IPS-18c (cell line): ENCODE results near the gene BPIFA2.
"Not testable (repeated sequence)": the region's sequence is repeated elsewhere in the genome, so short reads cannot be mapped to it uniquely, and the experiment has no call there.

ENCODE experiments used
- H3K4me3 ChIP-seq: 2 replicates; pipeline ENCODE4 v1.7.0; 2013; ENCODE audit warnings: low read depth, mild to moderate bottlenecking, low read length, moderate library complexity; ENCODE audit not compliant: insufficient read depth
- H3K9me3 ChIP-seq: one replicate; pipeline ENCODE4 v1.6.1; 2013; ENCODE audit warnings: mild to moderate bottlenecking, low read length, moderate library complexity; ENCODE audit not compliant: control insufficient read depth, insufficient read depth

BPIFA2 gene, protein sequence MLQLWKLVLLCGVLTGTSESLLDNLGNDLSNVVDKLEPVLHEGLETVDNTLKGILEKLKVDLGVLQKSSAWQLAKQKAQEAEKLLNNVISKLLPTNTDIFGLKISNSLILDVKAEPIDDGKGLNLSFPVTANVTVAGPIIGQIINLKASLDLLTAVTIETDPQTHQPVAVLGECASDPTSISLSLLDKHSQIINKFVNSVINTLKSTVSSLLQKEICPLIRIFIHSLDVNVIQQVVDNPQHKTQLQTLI

GRCh38 chr20:33167859-33168258 is at the start of gene BPIFA2:
Gene BPIFA2 (plus strand): TSS chr20:33168159. CDS start chr20:33169146, 987 bp downstream.
- peaks cover 7% of the 10 kb centered on the region for H3K9me3 ChIP-seq
- H3K4me3 ChIP-seq = no peak within 1 kb of the TSS

- no peaks in the 10 kb centered on the region for H3K9me3 ChIP-seq
- no peak overlapping the region for H3K4me3 ChIP-seq
Observed at GRCh38 chr20:33119725-33120720, 47.9 kb upstream of the BPIFA2 start.

DNA sequence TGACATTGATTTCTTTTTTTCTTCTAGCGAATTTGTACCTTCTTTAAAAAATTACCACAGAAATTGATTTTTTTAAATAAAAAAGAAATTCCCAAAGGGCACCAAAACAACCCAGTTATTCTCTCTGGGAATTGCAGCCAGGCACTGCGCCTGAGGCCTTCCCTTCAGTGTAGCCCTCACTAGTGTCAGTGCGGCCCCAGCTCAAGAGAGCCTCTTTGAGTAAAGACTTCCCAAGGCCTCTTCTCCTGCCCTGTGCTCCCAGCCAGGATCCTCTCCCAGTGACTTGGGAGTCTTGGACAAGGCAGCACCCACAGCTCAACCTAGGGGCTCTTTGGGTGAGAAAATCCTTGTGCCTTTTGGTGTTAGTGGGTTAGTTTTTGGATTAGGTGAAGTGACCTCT is 47.0 kb upstream of the BPIFA2 start:
- Histone ChIP-seq H3K9me3 (no peaks in the 10 kb centered on the region), H3K4me3 (no peak overlapping the region)

DNA sequence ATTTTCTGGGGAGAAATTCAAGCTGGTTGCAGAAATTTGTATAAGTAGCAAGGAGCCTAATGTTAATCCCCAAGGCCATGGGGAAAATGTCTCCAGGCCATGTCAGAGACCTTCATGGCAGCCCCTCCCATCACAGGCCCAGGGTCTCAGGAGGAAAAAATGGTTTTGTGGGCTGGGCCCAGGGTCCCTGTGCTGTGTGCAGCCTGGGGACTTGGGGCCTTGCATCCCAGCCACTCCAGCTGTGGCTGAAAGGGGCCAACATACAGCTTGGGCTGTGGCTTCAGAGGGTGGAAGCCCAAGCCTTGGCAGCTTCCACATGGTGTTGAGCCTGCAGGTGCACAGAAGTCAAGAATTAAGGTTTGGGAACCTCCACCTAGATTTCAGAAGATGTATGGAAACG is 45.7 kb upstream of the BPIFA2 start:
- not testable (repeated sequence) for H3K4me3 ChIP-seq, H3K9me3 ChIP-seq

DNA sequence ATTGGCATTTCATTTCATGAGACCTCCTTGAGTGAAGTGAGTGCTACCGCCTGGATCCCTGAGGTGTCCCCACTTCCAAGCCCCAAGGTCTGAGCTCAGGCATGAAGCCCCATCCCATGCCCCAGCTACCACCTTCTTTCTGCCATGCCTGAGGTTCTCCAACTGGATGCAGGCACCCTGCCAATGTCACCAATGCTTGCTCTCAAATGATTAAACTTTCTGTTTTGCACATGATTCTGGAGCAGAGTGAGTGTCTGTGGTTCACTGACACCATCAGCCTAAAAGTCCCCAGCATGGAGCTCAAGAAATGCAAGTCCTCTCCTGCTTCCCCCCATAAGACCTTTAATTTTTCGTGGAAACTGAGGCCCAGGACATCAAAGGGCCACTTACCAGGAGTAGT is 43.7 kb upstream of the BPIFA2 start:
- H3K4me3 ChIP-seq = no peak overlapping the region; the same call in 1 of the 2 replicates
- no peaks in the 10 kb centered on the region for H3K9me3 ChIP-seq

- Histone ChIP-seq H3K4me3 (no peak overlapping the region), H3K9me3 (no peaks in the 10 kb centered on the region)
Observed at GRCh38 chr20:33124994-33125393, 43.0 kb upstream of the BPIFA2 start.

DNA sequence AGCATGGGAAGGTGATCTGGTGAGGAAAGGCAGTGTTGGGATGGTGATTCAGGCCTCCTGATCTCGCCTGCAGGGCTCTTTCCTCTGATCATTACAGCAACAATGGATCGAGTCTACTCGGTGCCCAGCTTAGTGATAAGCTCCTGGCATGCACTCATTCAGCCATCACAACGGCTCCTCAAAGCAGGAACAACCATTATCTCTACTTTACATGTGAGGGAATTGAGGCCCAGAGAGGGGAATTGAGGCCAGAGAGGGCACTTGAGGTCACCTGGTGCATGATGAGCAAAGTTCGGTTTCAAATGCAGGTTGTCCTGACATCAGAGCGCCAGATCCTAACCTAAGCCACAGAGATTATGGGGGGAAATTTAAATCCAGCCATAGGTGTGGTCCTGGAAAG is 42.0 kb upstream of the BPIFA2 start:
- no peak overlapping the region for H3K4me3 ChIP-seq

DNA sequence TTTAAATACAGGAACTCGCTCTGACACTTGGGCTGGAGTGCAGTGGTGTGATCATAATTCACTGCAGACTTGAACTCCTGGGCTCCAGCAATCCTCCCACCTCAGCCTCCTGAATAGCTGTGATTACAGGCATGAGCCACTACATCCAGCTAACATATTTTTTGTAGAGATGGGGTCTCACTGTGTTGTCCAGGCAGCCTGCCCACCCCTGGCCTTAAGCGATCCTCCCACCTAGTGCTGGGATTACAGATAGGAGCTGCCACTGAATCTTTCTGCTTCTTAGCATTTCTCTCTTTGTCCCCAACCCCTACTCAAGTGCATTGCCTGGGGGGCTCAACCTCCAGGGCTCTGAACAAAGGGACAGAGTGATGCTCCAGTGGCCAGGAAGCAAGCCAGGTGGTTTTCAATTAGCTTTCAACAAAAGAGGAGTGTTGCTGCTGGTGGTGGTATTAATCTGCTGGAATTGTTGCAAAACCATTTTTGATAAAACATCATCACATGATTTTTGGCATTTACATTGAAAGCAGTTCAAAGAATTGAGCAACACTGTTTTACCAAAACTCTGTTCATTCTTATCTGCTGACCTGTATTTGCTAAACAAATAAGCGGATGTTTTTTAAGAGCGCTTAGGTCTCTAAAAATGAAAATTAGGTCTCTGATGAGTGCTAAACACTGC is 40.4 kb upstream of the BPIFA2 start:
- Histone ChIP-seq H3K4me3 (no peak overlapping the region), H3K9me3 (no peaks in the 10 kb centered on the region)

More for the DNA sequence above, 42.0 kb upstream of the BPIFA2 start:
- H3K9me3 ChIP-seq = no peaks in the 10 kb centered on the region

GRCh38 chr20:33130568-33131061 is 37.3 kb upstream of the BPIFA2 start:
- Histone ChIP-seq H3K4me3 (no peak overlapping the region), H3K9me3 (no peaks in the 10 kb centered on the region)

DNA sequence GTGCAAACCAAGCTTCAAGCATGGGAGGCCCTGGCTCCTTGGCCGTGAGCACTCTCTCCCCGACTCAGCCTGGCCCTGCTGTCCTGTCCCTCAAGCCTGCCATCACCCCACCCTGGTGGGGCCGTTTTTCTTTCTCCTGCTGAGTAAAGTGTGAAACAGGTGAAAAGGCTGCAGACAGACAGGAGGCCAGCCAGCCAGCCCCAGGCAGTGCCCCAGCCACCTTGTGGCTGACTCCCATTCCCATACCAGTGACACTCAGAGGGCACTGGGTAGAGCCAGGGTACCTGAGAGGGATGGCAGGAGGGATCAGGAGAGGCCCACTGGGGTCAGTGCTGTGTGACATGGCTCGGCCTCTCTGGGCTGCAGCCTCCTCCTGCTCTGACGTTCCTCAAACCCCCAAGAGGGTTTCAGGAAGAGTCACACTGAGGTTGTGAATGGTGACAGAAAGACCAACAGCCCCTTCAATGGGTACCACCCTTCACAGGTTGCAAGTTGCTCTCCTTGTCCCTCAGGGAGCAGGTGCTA is 35.9 kb upstream of the BPIFA2 start:
- H3K9me3 ChIP-seq = no peaks in the 10 kb centered on the region
- no peak overlapping the region for H3K4me3 ChIP-seq

GRCh38 chr20:33132513-33133372 is 35.2 kb upstream of the BPIFA2 start:
- H3K9me3 ChIP-seq = no peaks in the 10 kb centered on the region
- H3K4me3 ChIP-seq = no peak overlapping the region

DNA sequence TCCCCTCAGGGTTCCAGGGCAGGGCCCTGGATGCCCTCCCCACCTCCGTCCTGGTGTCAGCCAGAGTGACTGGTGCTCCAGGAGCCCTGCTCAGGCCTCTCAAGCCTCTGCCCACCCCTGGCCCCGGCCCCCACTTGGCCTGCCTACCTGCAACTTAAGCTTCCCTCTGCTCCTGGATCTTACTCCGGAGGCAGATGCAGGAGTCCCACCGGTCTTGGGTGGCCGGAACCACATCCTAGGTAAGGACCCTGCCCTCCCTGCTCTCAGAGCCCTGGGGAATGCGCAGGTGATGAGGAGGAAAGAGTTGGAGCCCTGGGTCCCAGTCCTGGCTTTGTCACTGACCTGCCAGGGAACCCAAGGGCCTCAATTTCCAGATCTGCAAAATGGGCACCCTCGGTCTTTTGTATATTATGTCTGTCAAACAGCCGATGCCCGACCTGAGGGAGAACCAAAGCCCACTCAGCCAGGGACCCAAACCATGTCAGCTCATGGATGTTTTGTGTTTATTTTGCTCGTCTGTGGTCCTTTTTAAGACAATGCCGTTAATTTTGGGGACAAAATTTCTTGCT is 34.5 kb upstream of the BPIFA2 start:
- H3K9me3 ChIP-seq = no peaks in the 10 kb centered on the region
- H3K4me3 ChIP-seq = no peak overlapping the region

DNA sequence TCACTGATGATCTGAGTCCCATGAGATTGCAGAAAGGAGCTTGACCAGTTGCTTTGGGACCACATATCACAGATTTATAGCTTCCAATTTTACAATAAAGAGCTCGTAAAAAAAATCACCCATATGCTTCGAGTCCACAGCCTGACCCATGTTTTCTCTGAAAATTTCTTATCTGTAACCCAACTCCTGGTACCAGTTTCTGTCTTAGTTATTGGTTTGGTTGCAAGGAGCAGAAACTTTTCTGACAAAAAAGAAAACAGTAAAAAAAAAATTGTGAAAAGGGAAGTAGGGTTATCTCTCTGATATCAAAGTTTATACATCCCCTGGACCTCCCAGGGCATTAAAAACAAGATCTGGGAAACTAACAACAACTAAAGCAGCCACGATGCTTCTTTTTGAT is 30.8 kb upstream of the BPIFA2 start:
- H3K4me3 ChIP-seq = no peak overlapping the region
- no peaks in the 10 kb centered on the region for H3K9me3 ChIP-seq

- no peak overlapping the region for H3K4me3 ChIP-seq
- no peaks in the 10 kb centered on the region for H3K9me3 ChIP-seq
Observed at GRCh38 chr20:33139467-33139866, 28.5 kb upstream of the BPIFA2 start.

DNA sequence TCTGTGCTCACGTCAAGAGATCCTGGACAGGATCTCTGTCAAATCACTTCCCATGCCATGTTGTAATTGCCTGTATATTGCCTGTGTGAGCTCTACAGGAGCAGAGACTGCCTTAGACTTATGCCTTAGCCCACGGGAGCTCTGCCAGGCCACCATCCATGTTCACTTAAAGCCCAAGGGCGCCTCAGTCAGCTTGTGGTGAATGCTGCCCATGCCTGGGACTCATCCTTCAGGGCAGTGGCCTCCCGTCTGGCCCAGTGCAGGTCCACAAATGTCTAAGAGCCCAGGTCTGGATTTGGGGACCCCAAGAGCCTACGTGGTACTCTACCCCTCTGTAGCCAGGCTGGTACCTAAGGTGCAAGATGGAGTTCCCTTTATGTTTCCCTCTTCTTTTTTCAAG is 22.4 kb upstream of the BPIFA2 start:
- H3K4me3 ChIP-seq = no peak overlapping the region
- no peaks in the 10 kb centered on the region for H3K9me3 ChIP-seq

GRCh38 chr20:33147299-33147698 is 20.7 kb upstream of the BPIFA2 start:
- H3K9me3 ChIP-seq = no peaks in the 10 kb centered on the region
- no peak overlapping the region for H3K4me3 ChIP-seq
